Mesodermal cell (in vitro differentiated cells): ENCODE results near the gene SCAMP2.

ENCODE experiments used
- H3K27ac ChIP-seq: 2 replicates; pipeline ENCODE4 v1.7.0; 2013; ENCODE audit warnings: mild to moderate bottlenecking, low read depth, low read length, moderate library complexity; ENCODE audit not compliant: severe bottlenecking
- H3K36me3 ChIP-seq: 2 replicates; pipeline ENCODE4 v1.7.1; 2013; ENCODE audit warnings: mild to moderate bottlenecking, low read length, moderate library complexity; ENCODE audit not compliant: control insufficient read depth, insufficient read depth
- H3K4me1 ChIP-seq: one replicate; pipeline ENCODE4 v1.7.1; 2013; ENCODE audit warnings: mild to moderate bottlenecking, low read length; ENCODE audit not compliant: insufficient read depth, control insufficient read depth, poor library complexity, severe bottlenecking
- H3K4me3 ChIP-seq: 2 replicates; pipeline ENCODE4 v1.7.0; 2013; ENCODE audit warnings: low read length, control low read depth, mild to moderate bottlenecking; ENCODE audit not compliant: insufficient read depth, poor library complexity, severe bottlenecking; ENCODE audit errors: extremely low read depth
- H3K9me3 ChIP-seq: 2 replicates; pipeline ENCODE4 v1.7.1; 2013; ENCODE audit warnings: mild to moderate bottlenecking, low read length, moderate library complexity; ENCODE audit not compliant: control insufficient read depth
- WGBS, 2 experiments: methylation state at CpG; one replicate each; pipeline ENCODE4 v1.1.5; 2013; ENCODE audit warnings: missing lambda C conversion rate in 2 of 2; ENCODE audit not compliant: insufficient coverage in 2 of 2; 5-methylcytosine and 5-hydroxymethylcytosine counted together

Gene SCAMP2

GRCh38 chr15:74794248-74794969 lies 78.8 kb downstream of the SCAMP2 start:
- 94 to 97% methylated on average over 6 of the region's 9 CpGs for WGBS, 2 experiments

More at GRCh38 chr15:74794248-74794969, 78.8 kb downstream of the SCAMP2 start:
- Histone ChIP-seq H3K36me3 (peaks cover 19% of the 10 kb centered on the region), H3K27ac (no peak overlapping the region), H3K9me3 (no peaks in the 10 kb centered on the region), H3K4me1 (peaks cover 16% of the 10 kb centered on the region), H3K4me3 (no peak overlapping the region)
